Activated naive CD4-positive, alpha-beta T cell treated with Interleukin-2 at 50 U/mL for 16 hours (primary cell): ENCODE results near the gene CNOT6L.

Experiments
- DNase-seq: peaks from one replicate; pipeline ENCODE4 v3.0.0-alpha.2; 2020

Gene CNOT6L

DNA sequence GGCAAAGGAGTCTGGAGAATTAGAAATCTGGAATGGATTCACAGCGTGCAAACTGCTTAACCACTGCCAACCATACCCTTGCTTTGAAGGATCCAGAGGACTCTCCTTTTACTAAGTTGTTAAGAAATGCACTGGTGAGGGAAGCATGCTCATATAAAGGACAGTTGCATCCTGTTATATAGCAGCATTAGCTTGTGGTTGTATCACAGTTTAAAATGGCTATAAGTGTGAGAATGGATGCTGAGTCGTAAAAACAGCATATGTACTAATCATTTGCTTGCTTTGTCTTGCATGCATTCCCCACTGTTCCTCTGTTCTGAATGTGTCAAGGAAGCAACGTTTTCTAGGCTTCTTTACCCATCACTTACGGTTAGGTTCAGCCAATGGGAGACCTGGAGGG is 112.5 kb downstream of the CNOT6L start:
- DNase-seq, result no peak

DNA sequence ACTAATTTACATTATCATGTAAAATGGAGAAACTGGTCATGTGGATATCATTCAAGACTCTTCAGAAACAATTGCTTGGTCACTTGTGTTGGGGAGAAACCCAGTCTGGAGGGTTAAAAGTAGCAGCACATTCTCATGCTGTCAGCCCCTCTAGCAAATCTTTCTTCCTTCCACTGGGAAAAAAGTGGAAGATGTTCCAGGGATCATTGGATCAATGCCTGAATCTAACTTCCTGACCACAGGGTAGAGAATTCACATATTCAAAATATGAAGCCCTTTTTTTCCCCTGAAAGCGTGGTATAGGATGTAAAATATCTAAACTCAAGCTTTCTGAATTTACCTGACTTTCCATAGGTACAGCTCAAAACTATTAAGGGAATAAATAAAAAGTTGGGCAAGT is 115.5 kb downstream of the CNOT6L start:
- no peak for DNase-seq

DNA sequence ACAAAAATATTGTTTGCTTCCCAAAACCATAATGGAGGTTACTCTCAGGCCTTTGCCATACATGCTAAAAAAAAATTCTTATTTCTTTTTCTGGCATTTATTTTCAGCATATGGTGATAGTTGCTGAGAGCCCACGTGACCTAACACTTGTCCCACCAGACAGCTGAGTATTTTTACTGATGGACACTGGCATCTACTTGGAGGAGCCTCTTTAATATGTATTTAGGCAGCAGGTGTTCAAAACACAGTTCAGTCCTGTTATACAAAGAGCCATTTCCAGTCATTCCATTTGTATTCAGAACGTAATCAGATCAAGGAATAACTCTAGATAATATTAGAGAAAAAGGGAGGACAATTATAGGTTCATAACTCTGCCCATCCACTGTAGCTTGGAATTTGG is 118.0 kb downstream of the CNOT6L start:
- DNase-seq, result no peak

DNA sequence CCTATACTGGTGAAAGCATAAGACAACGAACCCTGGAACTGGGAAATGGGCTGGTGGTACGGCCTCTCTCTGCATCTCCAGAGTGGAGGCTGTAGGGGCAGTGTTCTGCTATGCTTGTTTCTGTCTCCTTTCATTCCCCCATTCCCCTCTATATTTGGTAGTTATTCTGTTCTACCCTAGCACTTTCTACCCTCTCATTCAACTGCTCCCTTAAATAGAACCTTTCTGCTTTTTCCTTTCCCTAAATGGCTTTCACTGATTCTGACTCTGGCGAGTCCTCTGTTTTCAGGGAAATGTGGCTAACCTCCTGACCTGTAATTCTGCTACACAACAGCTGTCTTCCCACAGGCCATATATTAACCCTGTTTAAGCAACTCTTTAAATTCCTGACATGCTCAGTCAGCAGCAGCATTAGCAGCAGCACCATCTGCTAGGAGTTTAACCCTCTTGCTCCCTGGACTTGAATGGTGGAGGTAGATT is 119.4 kb downstream of the CNOT6L start:
- no peak for DNase-seq

DNA sequence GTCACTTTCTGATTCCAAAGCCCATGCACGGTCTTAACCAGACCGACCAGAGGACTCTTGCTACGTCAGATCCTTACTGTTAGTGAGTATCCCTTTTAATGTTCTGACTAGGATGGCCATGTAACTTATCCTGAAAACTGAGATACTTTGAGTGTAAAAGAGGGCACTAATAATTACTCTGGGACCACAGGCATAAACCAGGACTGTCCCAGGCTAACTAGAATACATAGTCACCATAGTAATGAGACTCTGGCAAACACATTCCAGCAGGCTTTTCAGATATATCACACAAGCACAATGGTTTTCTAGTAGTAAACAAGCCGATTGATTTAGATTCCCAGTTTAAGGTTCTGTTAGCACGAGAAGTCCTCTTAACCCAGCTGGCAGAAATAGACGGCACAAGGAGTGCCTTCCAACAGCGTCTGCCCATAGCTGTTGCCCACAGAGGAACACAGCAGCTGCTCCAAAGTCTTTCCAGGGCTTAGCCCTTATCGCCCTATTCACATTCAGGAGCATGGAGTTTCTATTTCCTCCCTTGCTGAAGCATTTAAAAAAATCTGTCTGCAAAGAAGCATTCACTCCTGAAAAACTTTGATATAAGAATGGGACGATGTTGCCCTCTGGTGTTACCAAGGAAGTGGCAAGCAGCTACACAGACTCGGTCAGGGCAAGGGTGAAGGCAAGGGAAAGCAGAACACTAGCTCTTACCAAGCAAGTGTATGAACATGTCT is 121.1 kb downstream of the CNOT6L start:
- no peak for DNase-seq

DNA sequence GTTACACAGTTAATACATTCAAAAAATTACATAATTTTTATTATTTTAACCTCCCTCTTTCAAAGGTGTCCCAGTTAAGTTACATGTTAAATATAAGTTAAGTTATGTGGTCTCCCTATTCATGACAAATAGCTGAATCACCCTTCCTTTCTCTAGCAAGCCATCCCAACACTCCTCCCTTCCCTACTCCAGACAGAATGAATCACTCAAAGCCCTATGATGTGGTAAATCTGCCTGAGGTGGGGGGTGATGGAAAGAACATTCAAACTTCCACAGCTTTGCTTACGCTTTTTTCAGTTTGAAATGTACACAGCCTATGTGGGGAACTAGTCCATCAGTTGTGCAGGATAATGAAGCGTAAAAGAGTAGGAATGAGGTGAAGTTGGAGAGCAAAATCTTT is 123.4 kb downstream of the CNOT6L start:
- DNase-seq, result no peak

DNA sequence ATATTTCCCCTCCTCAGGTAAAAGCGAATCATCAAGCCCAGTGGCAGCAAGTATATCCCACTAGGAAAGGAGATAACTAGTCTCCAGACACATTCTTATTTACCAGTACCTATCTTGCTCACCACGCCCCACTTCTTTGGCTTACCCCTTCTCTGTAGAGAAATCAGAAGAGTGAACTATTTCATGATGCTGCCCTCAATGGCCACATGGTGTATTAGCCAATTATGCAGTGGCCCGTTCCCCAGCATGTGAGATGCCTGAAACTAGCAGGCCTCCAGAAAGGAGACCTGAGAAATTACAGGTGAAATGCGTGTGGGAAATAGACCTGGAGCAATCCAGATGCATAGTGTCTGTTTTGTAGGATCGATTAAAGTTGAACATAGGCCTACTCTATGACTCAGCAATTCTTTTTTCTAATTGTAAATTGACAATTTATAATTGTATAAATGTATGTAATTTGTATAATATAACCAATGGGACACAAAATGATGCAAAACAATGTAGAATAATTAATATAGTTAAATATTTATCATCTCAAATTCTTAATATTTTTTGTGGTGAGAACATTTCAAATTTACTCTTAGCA is 126.2 kb downstream of the CNOT6L start:
- DNase-seq, result no peak

DNA sequence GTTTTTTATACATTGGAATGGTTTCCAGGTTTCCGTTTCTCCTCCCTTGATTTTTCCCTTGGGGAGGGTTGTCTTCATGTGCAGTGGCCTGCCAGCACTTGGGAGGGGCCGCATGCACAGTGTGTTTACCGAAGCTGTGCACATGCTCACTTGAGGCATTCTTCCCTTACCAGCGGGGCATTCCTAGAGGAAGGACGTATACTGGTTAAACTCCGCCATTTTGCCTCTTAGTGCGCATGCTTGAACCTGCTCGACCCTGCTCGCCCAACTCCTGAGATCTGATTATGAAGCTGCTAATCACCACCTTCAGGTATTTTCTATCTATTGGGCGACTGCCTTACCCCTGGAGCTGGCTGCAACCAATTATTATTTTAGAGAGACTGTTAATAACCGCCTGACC is 137.4 kb downstream of the CNOT6L start:
- DNase-seq, result no peak

DNA sequence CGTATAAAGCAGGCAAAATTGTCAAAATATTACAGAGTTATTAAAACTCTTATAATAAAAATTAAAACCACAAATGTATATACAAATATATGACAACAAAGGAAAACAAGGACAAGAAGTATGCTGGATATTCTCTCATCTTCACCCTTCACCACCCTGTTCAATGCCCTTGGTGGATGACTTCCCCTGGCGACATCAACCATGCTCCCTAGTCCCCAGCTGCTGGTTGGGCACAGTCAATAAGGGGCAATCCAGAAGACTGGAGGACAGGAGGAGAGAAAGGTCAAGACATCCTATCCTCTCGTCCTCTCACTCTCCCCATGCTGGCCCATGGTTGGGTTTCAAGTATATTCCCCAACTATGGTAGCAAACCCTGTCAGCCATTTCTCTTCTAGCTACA is 142.3 kb downstream of the CNOT6L start:
- DNase-seq, result no peak

DNA sequence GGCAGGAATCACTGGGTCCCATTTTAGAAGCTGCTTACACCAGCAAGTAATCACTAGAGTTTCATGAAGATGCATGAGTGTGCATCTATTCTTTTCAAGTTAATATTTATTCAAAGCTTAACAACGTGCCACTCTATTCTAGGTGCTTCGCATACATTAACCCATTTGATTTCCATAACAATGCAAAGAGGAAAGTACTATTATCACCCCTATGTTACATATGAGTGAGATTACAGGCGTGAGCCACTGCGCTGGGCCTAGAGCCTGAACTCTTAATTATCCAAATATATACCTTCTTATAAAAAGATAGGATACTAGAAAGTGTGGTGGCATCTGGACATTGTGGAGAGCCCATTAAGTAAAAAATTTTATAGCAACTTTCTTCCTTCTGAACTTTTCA is 148.1 kb downstream of the CNOT6L start:
- no peak for DNase-seq

DNA sequence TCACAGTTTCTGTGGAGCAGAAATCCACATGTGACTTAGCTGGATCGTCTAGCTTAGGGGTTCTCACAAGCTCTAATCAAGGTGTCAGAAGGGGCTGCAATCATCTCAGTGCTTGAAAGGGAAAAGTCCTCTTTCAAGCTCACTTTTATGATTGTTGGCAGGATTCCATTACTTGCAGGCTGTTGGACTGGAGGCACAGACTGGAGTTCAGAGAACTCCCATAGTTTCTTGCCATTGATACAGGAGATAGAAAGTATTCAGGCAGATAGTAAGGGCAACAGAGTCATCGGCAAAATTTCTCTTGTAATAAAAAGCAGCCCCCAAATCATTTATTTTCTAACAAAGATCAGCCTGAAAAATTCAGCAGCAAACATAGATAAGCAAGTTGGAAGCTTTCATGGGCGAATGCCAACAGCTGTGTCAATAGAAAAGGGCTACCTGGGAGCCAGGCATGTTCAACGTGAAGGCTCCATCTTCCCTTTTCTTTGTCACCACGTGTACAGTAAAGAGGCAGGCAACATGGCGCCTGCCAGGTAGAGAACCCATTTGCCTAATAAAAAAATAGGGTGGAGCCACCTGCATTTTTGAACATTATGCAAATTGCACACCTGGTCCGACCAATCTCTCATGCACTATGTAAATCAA is 149.1 kb downstream of the CNOT6L start:
- DNase-seq, result no peak

DNA sequence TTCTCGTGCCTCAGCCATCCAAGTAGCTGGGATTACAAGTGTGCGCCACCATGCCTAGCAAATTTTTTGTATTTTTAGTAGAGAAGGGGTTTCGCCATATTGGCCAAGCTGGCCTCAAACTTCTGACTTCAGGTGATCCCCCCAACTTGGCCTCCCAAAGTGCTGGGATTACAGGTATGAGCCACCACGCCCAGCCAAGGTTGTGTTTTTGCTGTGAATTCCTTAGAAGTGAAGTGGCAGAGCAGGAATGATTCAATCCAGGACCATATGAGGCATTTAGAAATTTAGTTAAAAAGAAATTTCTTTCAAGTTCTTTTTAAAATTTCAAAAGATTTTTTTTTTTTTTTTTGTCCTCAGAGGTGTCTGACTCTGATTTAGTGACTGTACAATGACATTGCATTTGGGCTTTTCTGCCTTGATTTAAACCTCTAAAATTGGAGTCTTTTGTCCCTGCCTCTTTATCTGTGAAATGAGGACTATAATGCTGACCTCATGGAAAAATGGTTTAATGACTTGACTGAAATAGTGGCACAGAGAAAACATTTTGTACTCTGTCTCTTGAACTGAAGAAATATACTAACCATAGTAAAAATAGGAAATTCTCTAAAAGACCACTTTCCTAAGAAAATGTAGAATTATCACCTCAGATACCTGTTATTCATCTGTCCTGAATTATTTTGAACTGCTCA is 153.6 kb downstream of the CNOT6L start:
- no peak for DNase-seq
